GM12878 (cell line): Measurements from ENCODE around the gene VEGFB. TPM values are rescaled to one million over a fixed set of nuclear protein-coding genes. Genes with fewer than 3 reads are reported as not detected.

Experiments
- ATAC-seq: fragments of 200-7000 bp; cut with Tn5 transposase; 3 replicates; pipeline ENCODE4 v1.9.1; 2020; ENCODE audit warnings: mild to moderate bottlenecking, moderate library complexity
- BruUV-seq: library from RNA; stranded (reverse); fragments of 400-500 nt; replicated peaks from 2 replicates; lab custom pipeline; 2021; lab: Mats Ljungman, UMichigan
- CTCF ChIA-PET: fragments of 300-600 bp; sonication (Branson Sonifier 250); formaldehyde crosslinking; extraction: SDS; loops from one replicate; lab custom pipeline; 2021; ENCODE audit warnings: inconsistent platforms; lab: Yijun Ruan, JAX
- POLR2A ChIA-PET: fragments of 350-600 bp; formaldehyde crosslinking; extraction: SDS; loops from one replicate; lab custom pipeline; 2021; ENCODE audit warnings: inconsistent platforms; lab: Charles Lee
- RAD21 ChIA-PET: fragments of 300-600 bp; sonication (Branson Sonifier 250); formaldehyde crosslinking; loops from one replicate; lab custom pipeline; 2023; ENCODE audit warnings: antibody characterized with exemption; ENCODE audit not compliant: unreplicated experiment; lab: Charles Lee
- SMC1A ChIA-PET: fragments of 300-600 bp; sonication (Branson Sonifier 250); formaldehyde crosslinking; loops from one replicate; lab custom pipeline; 2023; ENCODE audit not compliant: unreplicated experiment, uncharacterized antibody; lab: Charles Lee
- DNase-seq: peaks from one replicate; pipeline ENCODE4 v3.0.0-alpha.2; 2011; ENCODE audit warnings: low read depth, low spot score
- FAIRE-seq: peaks from 3 replicates; lab custom pipeline; 2011; peaks lifted over from hg19 to GRCh38; lab: Jason Lieb, UNC
- H2AFZ ChIP-seq: 2 replicates; pipeline ENCODE4 v1.6.0; 2011; ENCODE audit warnings: low read depth, low read length, control low read depth; ENCODE audit not compliant: control insufficient read depth
- H3K27ac ChIP-seq: 2 replicates; pipeline ENCODE4 v1.5.1; 2011; ENCODE audit warnings: control low read depth; ENCODE audit not compliant: control insufficient read depth, insufficient read depth
- H3K27me3 ChIP-seq, 2 experiments: replicated peaks in 1 of 2; 2 replicates each; pipeline versions ENCODE4 v1.6.0 to v1.6.1; 2011; ENCODE audit warnings: low read length in 1 of 2; ENCODE audit not compliant: control insufficient read depth in 2 of 2, insufficient read depth in 2 of 2
- H3K36me3 ChIP-seq, 2 experiments: 2 replicates each; pipeline ENCODE4 v1.5.1; 2011; ENCODE audit warnings: low read length in 1 of 2; ENCODE audit not compliant: control insufficient read depth in 2 of 2, insufficient read depth in 2 of 2
- H3K4me1 ChIP-seq: 2 replicates; pipeline ENCODE4 v1.6.1; 2011; ENCODE audit warnings: mild to moderate bottlenecking, low read length, moderate library complexity, mixed read lengths; ENCODE audit not compliant: control insufficient read depth, insufficient read depth
- H3K4me2 ChIP-seq: 2 replicates; pipeline ENCODE4 v1.6.0; 2011; ENCODE audit warnings: control low read depth; ENCODE audit not compliant: control insufficient read depth, insufficient read depth
- H3K4me3 ChIP-seq: fragments of 200-600 bp; sonication (generic); 2 replicates; pipeline ENCODE4 v1.5.1; 2016
- H3K79me2 ChIP-seq: 2 replicates; pipeline ENCODE4 v1.6.0; 2011; ENCODE audit warnings: low read length; ENCODE audit not compliant: control insufficient read depth, insufficient read depth
- H3K9ac ChIP-seq: 2 replicates; pipeline ENCODE4 v1.8.0; 2011; ENCODE audit warnings: low read length, control low read depth, mixed read lengths; ENCODE audit not compliant: control insufficient read depth, insufficient read depth
- H3K9me3 ChIP-seq: replicated peaks from 3 replicates; pipeline ENCODE4 v1.5.1; 2011; ENCODE audit warnings: mild to moderate bottlenecking, low read length; ENCODE audit not compliant: control insufficient read depth, insufficient read depth
- H4K20me1 ChIP-seq: 2 replicates; pipeline ENCODE4 v1.6.0; 2011; ENCODE audit not compliant: control insufficient read depth, insufficient read depth
- EED ChIP-seq: sonication (generic); IDR thresholded peaks from 2 replicates; pipeline ENCODE4 v1.6.1; 2016; ENCODE audit warnings: antibody characterized with exemption, low read depth
- ELK1 ChIP-seq: IDR thresholded peaks from 2 replicates; pipeline ENCODE4 v1.6.1; 2012; ENCODE audit warnings: low read depth, low read length, improper control_type of control experiment
- FOXM1 ChIP-seq: IDR thresholded peaks from 2 replicates; pipeline ENCODE4 v1.6.1; 2012; ENCODE audit warnings: low read depth, mild to moderate bottlenecking, inconsistent platforms, low read length, moderate library complexity
- HCFC1 ChIP-seq: fragments of 150-350 bp; IDR thresholded peaks from 2 replicates; pipeline ENCODE4 v1.6.1; 2014; ENCODE audit warnings: low read length
- MXI1 ChIP-seq: fragments of 150-350 bp; IDR thresholded peaks from 2 replicates; pipeline ENCODE4 v1.6.1; 2011; ENCODE audit warnings: low read depth, mild to moderate bottlenecking, inconsistent platforms, low read length, improper control_type of control experiment
- NKRF ChIP-seq: fragments of 450-650 bp; conservative IDR thresholded peaks from 2 replicates; pipeline ENCODE4 v1.6.1; 2017; ENCODE audit warnings: mild to moderate bottlenecking, moderate library complexity
- PRDM15 ChIP-seq: fragments of 450-650 bp; formaldehyde crosslinking; IDR thresholded peaks from 2 replicates; pipeline ENCODE4 v1.4.0; 2020; ENCODE audit warnings: mild to moderate bottlenecking, moderate library complexity
- RAD51 ChIP-seq: fragments of 450-650 bp; IDR thresholded peaks from 2 replicates; pipeline ENCODE4 v1.6.1; 2016; ENCODE audit warnings: moderate library complexity, mild to moderate bottlenecking, inconsistent platforms
- SMAD5 ChIP-seq: IDR thresholded peaks from 2 replicates; pipeline ENCODE4 v1.6.1; 2016; ENCODE audit warnings: antibody characterized with exemption, low read depth
- ZBED1 ChIP-seq: IDR thresholded peaks from 2 replicates; pipeline ENCODE4 v1.6.1; 2016; ENCODE audit warnings: borderline replicate concordance
- ZBTB33 ChIP-seq: fragments of 450-650 bp; IDR thresholded peaks from 2 replicates; pipeline ENCODE4 v1.6.1; 2017; ENCODE audit warnings: mild to moderate bottlenecking
- ZNF274 ChIP-seq: IDR thresholded peaks from one replicate; pipeline ENCODE4 v1.8.0; 2011; ENCODE audit not compliant: insufficient read length, insufficient read depth
- WGBS: methylation state at CpG from one replicate; pipeline ENCODE4 v1.1.6; 2016; ENCODE audit warnings: low lambda C conversion rate; ENCODE audit not compliant: insufficient replicate concordance, insufficient coverage; ENCODE audit errors: missing lambda C conversion rate; 5-methylcytosine and 5-hydroxymethylcytosine counted together
- in situ Hi-C: fragments of 300-500 bp; cut with MboI; formaldehyde crosslinking; loops from 9 replicates; pipeline ENCODE4 v1.14.3; 2018; ENCODE audit warnings: mixed read lengths
- intact Hi-C: fragments of 100-400 bp; cut with micrococcal nuclease; formaldehyde crosslinking; loops from one replicate; pipeline ENCODE4 v1.14.2; 2022; ENCODE audit not compliant: unreplicated experiment
- polyA plus RNA-seq, 11 experiments: library from polyadenylated mRNA; depleted of rRNA in 4 of 11; unstranded in 6 of 11; stranded (reverse) in 5 of 11; fragments of >200 nt; fragmentation: Nextera tagmentation in 4 of 11; fragmentation: Illumina TruSeq in 1 of 11; extraction: Ambion mirVana in 4 of 11; extraction: Trizol in 1 of 11; gene quantifications; 1 replicate in 1 of 11; 2 replicates in 10 of 11; pipeline versions ENCODE4 v1.2.1 to v1.2.3, GENCODE V29; 2011 to 2016; ENCODE audit warnings: inconsistent platforms in 2 of 11, missing spikeins in 2 of 11, low read depth in 1 of 11
- total RNA-seq, 4 experiments: library from RNA; depleted of rRNA in 3 of 4; stranded (reverse); fragments of >200 nt in 3 of 4; fragmentation: Illumina TruSeq in 1 of 4; extraction: Trizol in 1 of 4; gene quantifications; 2 replicates each; pipeline versions ENCODE4 v1.2.1 to v1.2.3, GENCODE V29; 2013 to 2021

Gene VEGFB
- total and polyA plus RNA-seq, 10 of the 15 experiments (the other 5 are each of a cell fraction or from before 2014, with no cell fraction given) = 7.0 to 75.8 (median 20.3) TPM

- in situ Hi-C loops (loop anchor here (25.0 kb wide), 1 partner anchor 1636 kb away; the partner anchor contains the start of genes CFL1, EFEMP2 and MUS81), intact Hi-C loops (no loop called here)
- ATAC-seq (peak; percentile 80), FAIRE-seq (peak; percentile 61), DNase-seq (no peak)
- Histone ChIP-seq H3K36me3 (peaks cover 9 to 11% of the 10 kb centered on the region in 2 experiments), H3K9me3 (no peaks in the 10 kb centered on the region), H2AFZ (peak within 1 kb of the TSS; percentile 79), H3K27ac (peak within 1 kb of the TSS; percentile 96), H3K4me2 (peak within 1 kb of the TSS; percentile 98), H3K4me1 (peaks cover 18% of the 10 kb centered on the region), H3K4me3 (peak within 1 kb of the TSS; percentile 90), H3K27me3 (no peaks in the 10 kb centered on the region), H4K20me1 (no peaks in the 10 kb centered on the region), H3K9ac (peak within 1 kb of the TSS; percentile 98), H3K79me2 (peaks cover 36% of the 10 kb centered on the region)
- POLR2A ChIA-PET = interaction anchor here (0.5 to 9.7 kb wide), 19 partner anchors 8 to 414 kb away, joined by 3 to 85 read pairs (median 5); partner anchors contain the start of genes FERMT3, FKBP2, PPP1R14B and PRDX5
- CTCF ChIA-PET = interaction anchor here (0.5 to 5.0 kb wide), 11 partner anchors 11 to 105 kb away, joined by 3 to 59 read pairs (median 4); partner anchors contain the start of genes FERMT3 and FKBP2
- TSS peak; percentile 82 for BruUV-seq
- SMC1A ChIA-PET = interaction anchor here (0.8 to 5.4 kb wide), 7 partner anchors 13 to 76 kb away, joined by 3 to 56 read pairs (median 4); partner anchors contain the start of genes FERMT3 and FKBP2
- RAD21 ChIA-PET = interaction anchor here (0.8 to 3.3 kb wide), 10 partner anchors 9 to 109 kb away, joined by 3 to 34 read pairs (median 4); partner anchors contain the start of genes BAD, FERMT3, FKBP2 and PRDX5
- WGBS = under 1% methylated on average over 53 of the region's 54 CpGs
- TF ChIP-seq ZBTB33 = no peak
- TF ChIP-seq FOXM1 = no peak
- no peak for TF ChIP-seq PRDM15 (CRISPR knock-in tag)
- peak; percentile 36; the same call in 1 of the 2 replicates for TF ChIP-seq MXI1
- no peak for TF ChIP-seq ZBED1
- TF ChIP-seq ELK1 = peak; percentile 71; the same call in 1 of the 2 replicates
- TF ChIP-seq ZNF274 = no peak
- peak; percentile 21; the same call in 1 of the 2 replicates for TF ChIP-seq SMAD5
- peak; percentile 34; the same call in 1 of the 2 replicates for TF ChIP-seq HCFC1
- TF ChIP-seq NKRF = peak; percentile 64; the same call in 1 of the 2 replicates
- TF ChIP-seq EED = peak; percentile 43; the same call in 1 of the 2 replicates
- no peak for TF ChIP-seq RAD51
Observed at GRCh38 chr11:64225608-64226506, 8.5 kb upstream of the VEGFB start, which contains the start of the genes NUDT22 and TRPT1. Gene NUDT22 (plus strand): TSS chr11:64226274. CDS start chr11:64226653, 379 bp downstream. Gene TRPT1 (minus strand): TSS chr11:64226186. CDS start chr11:64225860, 326 bp downstream.
